Brain microvascular endothelial cell (primary cell): ENCODE data around the gene MIP.

Experiments
- DNase-seq: peaks from one replicate; pipeline ENCODE4 v3.0.0-alpha.2; 2020
- H3K27ac ChIP-seq: fragments of 250-450 bp; sonication (Bioruptor Pico); 2 replicates; pipeline ENCODE4 v1.5.1; 2020; ENCODE audit warnings: mild to moderate bottlenecking, moderate library complexity
- H3K27me3 ChIP-seq: fragments of 250-450 bp; sonication (Bioruptor Pico); replicated peaks from 2 replicates; pipeline ENCODE4 v1.5.1; 2020; ENCODE audit warnings: mild to moderate bottlenecking
- H3K36me3 ChIP-seq: fragments of 250-450 bp; sonication (Bioruptor Pico); replicated peaks from 2 replicates; pipeline ENCODE4 v1.5.1; 2020; ENCODE audit warnings: mild to moderate bottlenecking
- H3K4me3 ChIP-seq: 2 replicates; pipeline ENCODE4 v1.5.1; 2011; ENCODE audit warnings: low read depth, mild to moderate bottlenecking, control low read depth, low read length, moderate library complexity
- in situ Hi-C: cut with HindIII; loops from 2 replicates; pipeline ENCODE4 v1.10.0; 2017; ENCODE audit warnings: low sequenced_read_pairs, low pct_ligation_motif_present
- TF ChIP-seq, protein P1 (sequence below): IDR thresholded peaks from 2 replicates; pipeline ENCODE4 v1.5.1; 2011; ENCODE audit warnings: low read depth, mild to moderate bottlenecking, moderate library complexity, low read length, control low read depth, inconsistent platforms; ENCODE audit errors: missing control alignments

The MIP gene

DNA sequence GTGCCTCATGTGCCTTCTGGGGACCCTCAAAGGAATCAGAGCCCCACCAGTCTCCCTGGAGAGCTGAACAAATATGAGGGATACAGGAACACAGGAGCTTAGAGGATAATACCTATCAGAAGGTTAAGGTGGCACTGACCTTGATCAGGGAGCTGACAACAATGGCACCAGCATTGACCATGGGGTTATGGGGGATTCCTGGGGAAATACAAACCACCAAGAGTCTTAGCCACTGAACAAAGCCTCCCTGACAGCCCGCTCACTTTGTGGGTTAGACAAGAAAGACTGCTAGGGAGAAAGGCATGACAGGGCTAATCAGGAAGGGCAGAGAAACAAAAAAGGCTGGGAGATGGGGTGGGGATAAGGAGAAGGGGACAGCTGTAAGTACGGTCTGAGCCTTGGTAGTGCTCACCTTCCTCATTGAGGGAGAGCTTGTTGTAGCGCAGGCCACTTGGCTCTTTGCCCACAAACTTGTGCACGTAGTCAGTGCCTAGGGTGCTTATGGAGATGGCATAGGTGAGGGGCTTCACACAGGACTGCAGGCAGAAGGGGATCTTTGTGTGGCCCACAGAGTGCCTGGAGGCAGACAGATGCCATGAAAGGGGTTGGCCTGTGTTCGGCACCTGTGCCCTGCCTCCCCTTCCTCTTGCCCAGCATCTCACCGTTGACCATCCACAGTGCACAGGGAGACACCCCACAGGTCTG, 23.2 kb upstream of the MIP start:
- Histone ChIP-seq H3K27ac (no peak overlapping the region), H3K27me3 (no peaks in the 10 kb centered on the region), H3K4me3 (no peak overlapping the region), H3K36me3 (no peaks in the 10 kb centered on the region)
- TF ChIP-seq, protein P1, sequence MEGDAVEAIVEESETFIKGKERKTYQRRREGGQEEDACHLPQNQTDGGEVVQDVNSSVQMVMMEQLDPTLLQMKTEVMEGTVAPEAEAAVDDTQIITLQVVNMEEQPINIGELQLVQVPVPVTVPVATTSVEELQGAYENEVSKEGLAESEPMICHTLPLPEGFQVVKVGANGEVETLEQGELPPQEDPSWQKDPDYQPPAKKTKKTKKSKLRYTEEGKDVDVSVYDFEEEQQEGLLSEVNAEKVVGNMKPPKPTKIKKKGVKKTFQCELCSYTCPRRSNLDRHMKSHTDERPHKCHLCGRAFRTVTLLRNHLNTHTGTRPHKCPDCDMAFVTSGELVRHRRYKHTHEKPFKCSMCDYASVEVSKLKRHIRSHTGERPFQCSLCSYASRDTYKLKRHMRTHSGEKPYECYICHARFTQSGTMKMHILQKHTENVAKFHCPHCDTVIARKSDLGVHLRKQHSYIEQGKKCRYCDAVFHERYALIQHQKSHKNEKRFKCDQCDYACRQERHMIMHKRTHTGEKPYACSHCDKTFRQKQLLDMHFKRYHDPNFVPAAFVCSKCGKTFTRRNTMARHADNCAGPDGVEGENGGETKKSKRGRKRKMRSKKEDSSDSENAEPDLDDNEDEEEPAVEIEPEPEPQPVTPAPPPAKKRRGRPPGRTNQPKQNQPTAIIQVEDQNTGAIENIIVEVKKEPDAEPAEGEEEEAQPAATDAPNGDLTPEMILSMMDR, result no peak
- DNase-seq, result no peak
- in situ Hi-C loops, result no loop called here

- H3K27me3 ChIP-seq, result no peaks in the 10 kb centered on the region
- TF ChIP-seq, protein P1, result no peak
- no peak overlapping the region for H3K4me3 ChIP-seq
- no peak for DNase-seq
- H3K27ac ChIP-seq, result no peak overlapping the region
- in situ Hi-C loops, result no loop called here
- H3K36me3 ChIP-seq, result no peaks in the 10 kb centered on the region
Measured at GRCh38 chr12:56476972-56477432, 22.5 kb upstream of the MIP start.

DNA sequence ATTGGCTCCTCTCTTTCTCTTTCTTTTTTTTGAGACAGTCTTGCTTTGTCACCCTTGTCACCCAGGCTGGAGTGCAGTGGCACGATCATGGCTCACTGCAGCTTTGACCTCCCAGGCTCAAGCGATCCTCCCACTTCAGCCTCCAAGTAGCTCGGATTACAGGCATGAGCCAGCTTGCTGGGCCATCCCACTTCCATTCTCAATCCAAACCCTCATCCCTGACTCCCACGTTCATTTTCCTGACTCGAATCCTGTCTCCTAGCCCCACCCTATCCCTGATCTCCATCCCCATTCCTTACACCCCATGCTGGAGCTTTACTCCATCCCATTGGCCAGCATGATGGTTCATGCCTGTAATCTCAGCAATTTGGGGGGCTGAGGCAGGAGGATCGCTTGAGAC, 21.7 kb upstream of the MIP start:
- no peaks in the 10 kb centered on the region for H3K36me3 ChIP-seq
- no peaks in the 10 kb centered on the region for H3K27me3 ChIP-seq
- no peak overlapping the region for H3K4me3 ChIP-seq
- in situ Hi-C loops, result no loop called here
- H3K27ac ChIP-seq, result no peak overlapping the region
- TF ChIP-seq, protein P1, result no peak
- no peak for DNase-seq

GRCh38 chr12:56474389-56474788, 19.9 kb upstream of the MIP start:
- Histone ChIP-seq H3K27ac (no peak overlapping the region), H3K36me3 (no peaks in the 10 kb centered on the region), H3K27me3 (no peaks in the 10 kb centered on the region), H3K4me3 (no peak overlapping the region)
- no peak for DNase-seq
- TF ChIP-seq, protein P1, result no peak
- in situ Hi-C loops, result no loop called here

GRCh38 chr12:56469007-56469930, 14.8 kb upstream of the MIP start:
- Histone ChIP-seq H3K36me3 (no peaks in the 10 kb centered on the region), H3K27me3 (no peaks in the 10 kb centered on the region), H3K27ac (peak overlapping the region; percentile 79), H3K4me3 (peak overlapping the region; percentile 94)
- in situ Hi-C loops, result no loop called here
- DNase-seq, result no peak
- TF ChIP-seq, protein P1, result no peak
